Measurements from ENCODE around the gene SLC39A8. TPM values are rescaled to one million over a fixed set of nuclear protein-coding genes. Genes with fewer than 3 reads are reported as not detected.

SLC39A8 gene
- total RNA-seq, 4 donors from 2014 or later, result 4.4 to 27.0 (median 7.9) TPM

DNA sequence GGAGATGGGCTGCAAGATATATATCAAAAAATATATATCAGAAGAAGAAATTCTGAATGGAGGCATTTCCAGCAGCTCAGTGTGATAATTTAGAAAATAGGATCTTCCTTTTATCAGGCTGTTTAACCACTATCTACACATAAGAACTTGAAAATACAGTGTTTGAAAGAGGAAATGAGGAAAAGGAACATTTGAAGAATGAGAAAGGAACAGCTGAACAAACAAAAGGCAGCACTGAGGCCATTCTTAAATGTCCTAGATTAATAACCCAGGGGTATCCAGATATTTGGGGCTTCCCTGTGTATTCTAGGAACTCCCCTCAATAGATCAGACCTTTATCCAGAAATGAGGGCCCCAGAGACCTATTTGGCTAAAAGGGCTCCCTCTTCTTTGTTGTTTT lies 4.1 kb downstream of the SLC39A8 start:
- H3K27me3 ChIP-seq, result no peaks in the 10 kb centered on the region
- no peaks in the 10 kb centered on the region for H3K9me3 ChIP-seq
- no peak for TF ChIP-seq POLR2A (IDR thresholded peaks at IDR 0.05)
- no peak for TF ChIP-seq CTCF (IDR thresholded peaks at IDR 0.05)
- TF ChIP-seq EP300 (IDR thresholded peaks at IDR 0.05), result no peak
- H3K27ac ChIP-seq, result no peak overlapping the region
- H3K4me3 ChIP-seq, result no peak overlapping the region
- peaks cover 0 to 22% (median 6%) of the 10 kb centered on the region in 4 donors for H3K4me1 ChIP-seq
- DNase-seq (ENCODE audit: low spot score in 2 of 2), result no peak
- H3K36me3 ChIP-seq, result no peaks in the 10 kb centered on the region

DNA sequence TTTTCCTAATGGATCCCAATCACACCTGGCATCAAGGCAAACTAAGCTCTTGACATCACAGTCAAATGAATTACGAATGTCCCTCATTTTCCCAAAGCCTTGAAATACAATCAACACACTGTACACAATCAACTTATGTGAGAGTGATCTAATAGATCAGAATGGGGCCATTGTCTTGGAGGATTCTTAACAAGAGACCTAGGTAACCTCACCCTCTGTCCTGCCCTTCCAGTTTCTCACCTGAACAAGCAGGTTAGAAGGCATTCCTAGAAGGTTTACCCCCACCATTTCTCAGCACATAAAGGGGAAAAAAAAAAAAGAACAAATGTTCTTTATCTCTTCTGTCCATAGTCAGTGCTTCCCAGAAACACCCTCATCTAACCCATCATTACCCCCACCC lies 6.3 kb downstream of the SLC39A8 start:
- WGBS, 2 donors, result 79 to 86% methylated on average over 1 of the region's 1 CpG

GRCh38 chr4:102338405-102338804 lies 6.9 kb downstream of the SLC39A8 start:
- Histone ChIP-seq H3K27me3 (no peaks in the 10 kb centered on the region), H3K4me3 (no peak overlapping the region), H3K9me3 (no peaks in the 10 kb centered on the region), H3K36me3 (no peaks in the 10 kb centered on the region), H3K27ac (no peak overlapping the region), H3K4me1 (peaks cover 0 to 9% (median under 1%) of the 10 kb centered on the region in 4 donors)
- TF ChIP-seq EP300 (IDR thresholded peaks at IDR 0.05) (no peak), CTCF (IDR thresholded peaks at IDR 0.05) (no peak)
- 95 to 97% methylated on average over 8 of the region's 8 CpGs for WGBS, 2 donors
- no peak for DNase-seq (ENCODE audit: low spot score in 2 of 2)

More for the DNA sequence above, 6.3 kb downstream of the SLC39A8 start:
- Histone ChIP-seq H3K4me1 (peaks cover 0 to 15% (median 4%) of the 10 kb centered on the region in 4 donors), H3K27me3 (no peaks in the 10 kb centered on the region), H3K27ac (no peak overlapping the region), H3K36me3 (no peaks in the 10 kb centered on the region), H3K4me3 (no peak overlapping the region), H3K9me3 (no peaks in the 10 kb centered on the region)
- TF ChIP-seq POLR2A (IDR thresholded peaks at IDR 0.05), result no peak
- no peak for TF ChIP-seq EP300 (IDR thresholded peaks at IDR 0.05)
- no peak for TF ChIP-seq CTCF (IDR thresholded peaks at IDR 0.05)
- DNase-seq (ENCODE audit: low spot score in 2 of 2), result no peak

- H3K4me3 ChIP-seq, result no peak overlapping the region
- no peaks in the 10 kb centered on the region for H3K9me3 ChIP-seq
- H3K4me1 ChIP-seq, result peaks cover 0 to 8% (median 0%) of the 10 kb centered on the region in 4 donors
- no peak for DNase-seq (ENCODE audit: low spot score in 2 of 2)
- TF ChIP-seq CTCF (IDR thresholded peaks at IDR 0.05) (no peak), POLR2A (IDR thresholded peaks at IDR 0.05) (no peak), EP300 (IDR thresholded peaks at IDR 0.05) (no peak)
- no peak overlapping the region for H3K27ac ChIP-seq
- no peaks in the 10 kb centered on the region for H3K27me3 ChIP-seq
- no peaks in the 10 kb centered on the region for H3K36me3 ChIP-seq
- 93 to 97% methylated on average over 2 of the region's 2 CpGs for WGBS, 2 donors
Measured at GRCh38 chr4:102335616-102336015, 9.7 kb downstream of the SLC39A8 start.

GRCh38 chr4:102334624-102335023 lies 10.7 kb downstream of the SLC39A8 start:
- WGBS, 2 donors, result 90 to 96% methylated on average over 2 of the region's 2 CpGs
- no peak for DNase-seq (ENCODE audit: low spot score in 2 of 2)
- Histone ChIP-seq H3K36me3 (no peaks in the 10 kb centered on the region), H3K4me3 (no peak overlapping the region), H3K9me3 (no peaks in the 10 kb centered on the region), H3K27ac (no peak overlapping the region), H3K4me1 (peaks cover 0 to 8% (median 0%) of the 10 kb centered on the region in 4 donors), H3K27me3 (no peaks in the 10 kb centered on the region)
- TF ChIP-seq POLR2A (IDR thresholded peaks at IDR 0.05), result no peak
- no peak for TF ChIP-seq EP300 (IDR thresholded peaks at IDR 0.05)
- no peak for TF ChIP-seq CTCF (IDR thresholded peaks at IDR 0.05)

All from tibial nerve (tissue), 4 donors.